Epithelial cell of esophagus (primary cell): ENCODE results near the gene HOXB8.

Source experiments
- DNase-seq: peaks from one replicate; pipeline ENCODE4 v3.0.0; 2010; ENCODE audit warnings: low read depth
- H3K4me3 ChIP-seq: 2 replicates; pipeline ENCODE4 v1.5.1; 2011; ENCODE audit warnings: mild to moderate bottlenecking, low read length, control low read depth
- TF ChIP-seq, protein P1 (sequence below): IDR thresholded peaks from 2 replicates; pipeline ENCODE4 v1.5.1; 2011; ENCODE audit warnings: low read depth, mild to moderate bottlenecking, low read length, control low read depth, inconsistent platforms; ENCODE audit not compliant: insufficient read depth; ENCODE audit errors: missing control alignments

HOXB8 gene

DNA sequence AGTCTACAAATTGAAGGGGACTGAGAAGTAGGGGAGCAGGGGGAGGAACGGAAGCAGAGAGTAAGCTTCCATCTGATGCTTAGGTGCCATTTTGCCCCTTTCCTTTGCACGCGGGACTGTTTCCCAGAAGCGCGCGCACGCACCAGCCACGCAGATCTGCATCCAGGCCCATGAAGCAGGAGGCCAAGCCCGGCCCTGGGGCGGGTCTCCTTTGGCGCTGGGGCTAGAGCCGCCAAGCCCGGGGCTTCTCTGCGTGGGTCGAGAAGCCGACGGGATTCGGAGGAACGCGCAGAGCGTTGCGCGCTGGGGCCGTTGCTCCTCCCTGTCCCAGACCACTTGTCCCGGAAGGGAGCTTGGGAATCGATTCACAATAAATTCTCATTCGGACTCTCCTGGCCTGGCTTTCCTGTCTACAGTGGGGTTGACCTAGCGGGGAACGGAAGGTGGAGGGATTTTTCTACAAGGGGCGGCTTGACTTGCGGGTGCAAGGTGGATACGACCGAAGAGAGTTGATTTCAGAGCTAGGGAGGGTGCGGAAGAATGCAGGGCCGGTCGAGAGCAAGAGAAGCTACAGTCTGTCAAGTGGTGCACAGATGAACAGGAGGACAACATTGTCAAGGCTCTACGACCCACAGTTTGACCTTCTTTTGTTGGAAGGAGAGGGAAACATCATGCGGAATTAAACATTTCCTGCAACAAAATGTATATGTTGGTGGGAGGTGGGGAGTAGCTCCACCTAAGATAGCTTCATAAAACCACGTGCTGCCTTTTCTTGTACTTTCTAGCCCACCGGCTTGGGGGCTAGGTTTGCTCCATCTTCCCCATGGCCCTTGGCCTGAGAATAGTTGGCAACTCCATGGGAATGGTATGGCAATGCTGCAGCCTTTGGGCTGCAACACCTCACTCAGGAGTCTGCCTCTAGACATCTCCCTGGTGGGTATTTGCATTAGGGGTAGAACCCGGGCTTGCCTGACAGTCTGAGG, 6.6 kb upstream of the HOXB8 start:
- H3K4me3 ChIP-seq, result no peak overlapping the region
- no peak for DNase-seq
- TF ChIP-seq, protein P1, sequence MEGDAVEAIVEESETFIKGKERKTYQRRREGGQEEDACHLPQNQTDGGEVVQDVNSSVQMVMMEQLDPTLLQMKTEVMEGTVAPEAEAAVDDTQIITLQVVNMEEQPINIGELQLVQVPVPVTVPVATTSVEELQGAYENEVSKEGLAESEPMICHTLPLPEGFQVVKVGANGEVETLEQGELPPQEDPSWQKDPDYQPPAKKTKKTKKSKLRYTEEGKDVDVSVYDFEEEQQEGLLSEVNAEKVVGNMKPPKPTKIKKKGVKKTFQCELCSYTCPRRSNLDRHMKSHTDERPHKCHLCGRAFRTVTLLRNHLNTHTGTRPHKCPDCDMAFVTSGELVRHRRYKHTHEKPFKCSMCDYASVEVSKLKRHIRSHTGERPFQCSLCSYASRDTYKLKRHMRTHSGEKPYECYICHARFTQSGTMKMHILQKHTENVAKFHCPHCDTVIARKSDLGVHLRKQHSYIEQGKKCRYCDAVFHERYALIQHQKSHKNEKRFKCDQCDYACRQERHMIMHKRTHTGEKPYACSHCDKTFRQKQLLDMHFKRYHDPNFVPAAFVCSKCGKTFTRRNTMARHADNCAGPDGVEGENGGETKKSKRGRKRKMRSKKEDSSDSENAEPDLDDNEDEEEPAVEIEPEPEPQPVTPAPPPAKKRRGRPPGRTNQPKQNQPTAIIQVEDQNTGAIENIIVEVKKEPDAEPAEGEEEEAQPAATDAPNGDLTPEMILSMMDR, result no peak

DNA sequence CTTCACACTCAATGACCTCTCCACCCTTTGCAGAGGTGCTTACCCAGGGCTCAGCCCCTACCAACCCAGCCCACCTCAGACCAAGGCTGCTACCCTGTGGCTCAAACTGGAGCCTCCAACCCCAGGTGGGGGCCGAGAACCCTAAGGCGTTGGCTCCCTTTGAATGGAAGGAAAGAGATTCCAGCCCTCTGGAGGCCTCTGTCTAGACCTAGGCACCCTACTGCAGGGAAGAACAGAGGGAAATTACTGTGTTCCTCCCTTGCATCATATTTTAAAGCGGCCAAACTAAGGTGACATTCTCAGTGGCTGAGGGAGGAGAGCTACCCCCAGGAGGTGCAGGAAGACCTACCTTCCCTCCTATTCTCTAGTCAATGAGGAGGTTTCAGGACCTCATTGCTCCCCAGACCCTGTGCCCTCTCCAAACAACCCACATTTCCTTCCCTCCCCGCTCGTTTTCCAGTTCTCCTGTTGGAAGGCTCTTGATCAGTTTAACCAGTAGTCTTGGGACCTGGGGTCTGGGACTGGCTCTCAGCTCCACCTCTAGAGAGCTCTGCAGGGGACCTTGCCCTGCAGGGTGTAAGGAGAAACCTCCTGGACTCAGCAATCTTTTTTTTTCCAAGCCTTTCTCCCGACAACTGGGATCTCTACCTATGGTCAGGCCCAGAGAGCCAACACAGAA, 5.5 kb upstream of the HOXB8 start:
- DNase-seq, result no peak
- no peak overlapping the region for H3K4me3 ChIP-seq
- TF ChIP-seq, protein P1, result no peak

DNA sequence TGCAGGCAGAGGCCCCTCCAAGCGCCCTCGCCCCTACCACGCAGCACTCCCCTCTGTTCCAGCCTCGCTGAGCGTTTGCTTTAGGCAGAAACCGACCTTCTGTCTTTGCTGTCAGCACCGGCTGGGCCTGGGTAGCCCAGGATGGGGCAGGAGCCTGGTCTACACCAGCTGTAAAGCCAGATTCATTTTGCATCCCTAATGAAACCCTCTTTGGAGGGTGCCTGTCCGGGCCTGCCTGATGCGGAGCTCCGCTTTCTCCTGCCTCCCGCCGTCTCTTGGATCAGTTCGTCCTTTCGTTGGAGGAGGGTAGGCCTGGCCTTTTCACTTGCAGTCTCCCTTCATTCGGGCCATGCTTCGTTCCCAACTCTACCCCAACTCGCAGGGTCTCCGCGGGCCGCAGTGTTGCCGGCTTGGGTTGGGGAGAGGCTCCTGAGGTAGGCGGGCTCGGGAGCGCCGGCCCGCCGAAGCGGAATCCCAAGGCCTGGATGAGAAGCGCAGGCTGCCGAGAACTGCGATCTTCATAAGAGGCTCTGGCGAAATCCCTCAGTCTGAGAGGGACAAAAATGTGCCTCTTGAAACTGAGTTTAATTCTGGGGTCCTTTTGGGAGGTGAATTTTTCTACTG, 4.8 kb upstream of the HOXB8 start:
- DNase-seq, result no peak

DNA sequence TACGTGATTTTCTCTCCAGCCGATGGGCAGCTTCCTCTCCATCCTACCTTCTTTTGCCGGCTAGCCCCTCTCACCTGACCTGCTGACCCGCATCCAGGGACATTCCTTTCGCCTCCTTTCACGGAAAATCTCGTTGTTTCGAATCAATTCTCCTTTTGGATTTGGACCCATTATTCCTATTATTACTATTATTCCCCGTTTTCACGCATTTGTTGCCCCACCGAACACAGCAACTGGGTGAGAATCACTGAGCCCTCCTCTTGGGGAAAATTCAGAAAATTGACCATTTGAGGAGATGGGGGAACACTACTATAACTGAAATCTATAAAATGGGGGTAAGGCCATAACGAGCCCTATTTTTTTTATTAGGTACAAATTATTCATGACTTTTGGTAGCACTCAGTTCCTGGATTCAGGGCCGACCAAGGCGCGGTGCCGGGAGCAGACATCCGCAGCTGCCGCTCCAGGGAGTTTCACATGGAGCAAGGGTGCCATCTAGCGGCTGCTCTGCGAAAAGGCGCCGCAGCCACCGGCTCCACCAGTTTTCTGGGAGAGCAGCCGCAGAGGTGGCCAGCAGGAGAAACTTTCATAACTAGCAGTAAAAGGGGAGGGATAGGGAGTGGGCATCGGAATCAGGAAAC, 3.3 kb upstream of the HOXB8 start:
- H3K4me3 ChIP-seq, result no peak overlapping the region
- TF ChIP-seq, protein P1, result peak; percentile 90
- DNase-seq, result peak; percentile 80

More for the DNA sequence above, 4.8 kb upstream of the HOXB8 start:
- TF ChIP-seq, protein P1, result no peak
- no peak overlapping the region for H3K4me3 ChIP-seq

DNA sequence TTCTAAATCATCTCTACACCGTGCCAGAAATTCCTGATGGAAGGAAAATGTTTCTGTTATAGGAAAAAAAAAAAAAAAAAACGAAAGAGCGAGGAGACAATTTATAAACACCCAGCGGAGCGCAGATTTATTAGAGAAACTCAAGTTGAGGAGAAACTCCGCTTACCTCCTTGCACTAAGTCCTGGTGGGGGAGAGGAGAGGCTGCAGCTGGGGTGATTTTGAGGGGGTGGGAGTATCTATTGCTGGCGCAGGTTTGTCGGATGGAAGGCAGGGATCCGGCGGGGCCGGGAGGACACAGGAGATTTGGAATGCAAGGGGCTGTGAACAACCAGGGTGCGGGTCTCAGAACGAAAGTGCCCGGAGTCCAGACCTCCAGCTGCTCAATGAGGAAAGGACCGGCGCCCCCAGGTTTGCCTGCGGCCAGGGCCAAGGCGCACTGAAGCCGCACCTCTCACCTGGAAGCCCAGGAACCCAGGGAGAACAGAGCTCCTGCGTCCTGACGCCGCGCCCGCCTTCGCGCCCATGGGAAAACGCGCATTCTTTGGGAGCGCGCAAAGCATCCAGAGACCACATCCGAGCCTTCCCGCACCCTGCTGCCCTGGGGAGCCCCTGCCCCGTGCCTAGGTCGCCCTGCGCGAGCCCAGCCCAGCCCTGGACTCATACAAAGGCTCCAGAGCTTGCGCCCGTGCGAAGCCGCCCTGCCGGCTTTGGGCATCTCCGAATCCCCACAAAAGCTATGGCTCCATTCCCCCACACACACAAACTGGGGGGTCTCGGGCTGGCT, 2.6 kb upstream of the HOXB8 start:
- DNase-seq, result no peak
- TF ChIP-seq, protein P1, result no peak
- no peak overlapping the region for H3K4me3 ChIP-seq

DNA sequence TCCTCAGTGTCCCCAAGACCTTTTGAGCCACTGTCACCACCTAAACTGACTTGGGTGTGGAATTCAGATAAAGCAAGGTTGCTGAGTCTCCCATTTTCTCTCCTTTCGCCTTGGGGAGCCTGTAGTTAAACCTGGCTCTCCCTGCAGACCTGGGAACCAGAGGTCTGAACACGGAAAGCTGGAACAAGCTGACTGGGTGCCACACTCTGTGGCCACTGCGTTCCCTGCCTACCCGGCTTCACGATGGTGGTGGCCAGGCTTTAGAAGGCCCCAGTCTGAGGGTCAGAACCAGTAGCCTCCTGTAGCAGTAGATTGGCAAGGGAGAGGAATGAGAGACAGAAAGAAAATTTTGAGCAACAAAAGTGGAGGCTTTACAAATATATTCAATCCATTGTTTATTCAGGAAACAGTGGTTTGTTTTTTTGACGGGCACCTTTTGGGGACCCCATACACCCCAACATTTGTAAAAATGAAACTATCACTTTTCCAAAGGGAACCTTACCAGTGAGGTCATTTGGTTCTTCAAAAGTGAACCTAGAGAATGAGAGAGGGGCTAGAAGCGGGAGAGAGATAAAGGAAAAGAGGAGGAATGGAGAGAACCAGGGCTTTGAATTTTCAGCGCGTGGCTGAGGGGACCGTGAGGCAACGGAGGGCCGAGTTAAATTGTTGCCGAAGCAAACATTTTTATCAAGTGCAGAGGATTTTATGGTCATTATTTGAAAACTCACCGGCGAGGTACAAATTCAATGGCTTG, 1.8 kb upstream of the HOXB8 start:
- TF ChIP-seq, protein P1, result no peak
- no peak overlapping the region for H3K4me3 ChIP-seq
- no peak for DNase-seq
